GM10266 (cell line): ENCODE results near the gene BCL7A.

Experiments
- DNase-seq: peaks from one replicate; pipeline ENCODE4 v3.0.0; 2012; ENCODE audit errors: extremely low spot score
- TF ChIP-seq, protein P1 (sequence below): IDR thresholded peaks from 2 replicates; pipeline ENCODE4 v1.5.1; 2012; ENCODE audit warnings: mild to moderate bottlenecking, low read depth; ENCODE audit not compliant: control insufficient read depth, insufficient read depth; ENCODE audit errors: missing control alignments

Gene BCL7A

DNA sequence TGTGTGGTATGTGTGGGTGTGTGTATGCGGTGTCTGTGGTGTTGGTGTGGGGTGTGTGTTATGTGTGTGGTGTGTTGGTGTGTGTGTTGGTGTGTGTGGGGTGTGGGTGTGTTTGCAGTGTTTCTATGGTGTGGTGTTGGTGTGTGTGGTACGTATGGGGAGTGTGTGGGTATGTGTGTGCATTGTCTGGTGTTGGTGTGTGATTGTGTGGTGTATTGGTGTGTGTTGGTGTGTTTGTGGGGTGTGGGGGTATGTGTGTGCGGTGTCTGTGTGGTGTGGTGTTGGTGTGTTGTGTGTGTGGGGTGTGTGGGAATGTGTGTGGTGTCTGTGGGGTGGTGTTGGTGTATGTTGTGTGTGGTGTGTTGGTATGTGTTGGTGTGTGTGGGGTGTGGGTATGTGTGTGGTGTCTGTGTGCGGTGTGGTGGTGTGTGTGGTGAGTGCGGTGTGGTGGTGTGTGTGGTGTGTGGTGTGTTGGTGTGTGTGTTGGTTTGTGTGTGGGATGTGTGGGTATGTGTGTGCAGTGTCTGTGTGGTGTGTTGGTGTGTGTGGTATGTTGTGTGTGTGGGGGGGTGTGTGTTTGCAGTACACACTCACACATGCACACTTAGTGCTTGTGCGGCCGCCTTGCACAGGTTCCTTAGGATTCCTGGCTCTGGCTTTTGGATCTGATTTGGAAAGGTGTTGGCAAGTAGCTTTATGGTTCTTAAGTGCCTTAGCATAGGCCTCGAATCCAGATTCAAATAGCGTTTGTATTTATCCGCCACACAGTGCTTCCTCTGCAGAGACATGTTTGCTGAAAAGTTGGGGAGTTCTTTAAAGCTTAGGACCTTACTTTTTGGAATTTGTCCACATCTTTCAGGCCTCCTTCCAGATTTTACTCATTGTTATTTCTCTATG lies 73.3 kb downstream of the BCL7A start:
- DNase-seq = no peak
- TF ChIP-seq, protein P1, sequence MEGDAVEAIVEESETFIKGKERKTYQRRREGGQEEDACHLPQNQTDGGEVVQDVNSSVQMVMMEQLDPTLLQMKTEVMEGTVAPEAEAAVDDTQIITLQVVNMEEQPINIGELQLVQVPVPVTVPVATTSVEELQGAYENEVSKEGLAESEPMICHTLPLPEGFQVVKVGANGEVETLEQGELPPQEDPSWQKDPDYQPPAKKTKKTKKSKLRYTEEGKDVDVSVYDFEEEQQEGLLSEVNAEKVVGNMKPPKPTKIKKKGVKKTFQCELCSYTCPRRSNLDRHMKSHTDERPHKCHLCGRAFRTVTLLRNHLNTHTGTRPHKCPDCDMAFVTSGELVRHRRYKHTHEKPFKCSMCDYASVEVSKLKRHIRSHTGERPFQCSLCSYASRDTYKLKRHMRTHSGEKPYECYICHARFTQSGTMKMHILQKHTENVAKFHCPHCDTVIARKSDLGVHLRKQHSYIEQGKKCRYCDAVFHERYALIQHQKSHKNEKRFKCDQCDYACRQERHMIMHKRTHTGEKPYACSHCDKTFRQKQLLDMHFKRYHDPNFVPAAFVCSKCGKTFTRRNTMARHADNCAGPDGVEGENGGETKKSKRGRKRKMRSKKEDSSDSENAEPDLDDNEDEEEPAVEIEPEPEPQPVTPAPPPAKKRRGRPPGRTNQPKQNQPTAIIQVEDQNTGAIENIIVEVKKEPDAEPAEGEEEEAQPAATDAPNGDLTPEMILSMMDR = no peak

DNA sequence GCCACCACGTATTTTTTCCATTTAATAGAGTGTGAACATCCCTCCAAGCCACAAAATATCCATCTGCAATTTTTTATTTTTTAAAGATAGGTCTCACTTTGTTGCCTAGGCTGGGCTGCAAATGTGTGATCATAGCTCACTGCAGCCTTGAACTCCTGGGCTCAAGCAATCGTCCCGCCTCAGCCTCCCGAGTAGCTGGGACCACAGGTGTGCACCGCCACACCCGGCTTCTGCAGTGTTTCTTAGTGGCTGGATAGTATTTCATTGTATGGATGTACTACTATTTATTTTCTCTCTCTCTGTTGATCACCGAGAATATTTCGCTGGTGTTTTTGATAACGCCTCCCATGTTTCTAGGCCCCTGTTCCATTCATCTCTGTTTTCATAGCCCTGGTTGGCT lies 74.3 kb downstream of the BCL7A start:
- TF ChIP-seq, protein P1 = no peak
- DNase-seq = no peak

DNA sequence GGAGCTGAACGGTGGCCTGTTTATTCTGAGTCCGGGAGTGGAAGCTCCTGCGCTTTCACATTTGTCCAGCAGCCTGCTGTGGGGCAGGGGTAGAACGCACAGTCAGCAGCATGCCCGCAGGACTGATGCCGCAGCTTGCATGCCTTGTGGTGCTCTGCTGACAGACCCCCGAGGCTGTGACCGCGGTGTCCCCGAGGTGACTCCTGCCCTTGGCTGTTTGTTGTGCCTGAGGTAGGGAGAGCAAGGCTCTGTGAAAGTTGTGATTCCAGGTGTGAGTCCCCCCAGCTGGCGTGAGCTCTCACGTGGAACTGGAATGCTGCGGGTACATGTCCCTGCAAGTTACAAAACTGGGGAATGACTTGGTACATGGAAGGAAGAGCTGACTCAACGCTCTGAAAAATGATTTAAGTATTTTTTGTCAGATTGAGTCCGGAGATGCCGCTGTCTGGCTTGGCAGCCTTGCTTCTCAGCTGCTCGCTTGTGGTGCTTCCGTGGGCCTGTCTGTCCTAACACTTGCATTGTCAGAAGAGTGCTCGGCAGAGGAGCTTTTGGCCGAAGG lies 75.0 kb downstream of the BCL7A start:
- DNase-seq = no peak
- TF ChIP-seq, protein P1 = no peak

DNA sequence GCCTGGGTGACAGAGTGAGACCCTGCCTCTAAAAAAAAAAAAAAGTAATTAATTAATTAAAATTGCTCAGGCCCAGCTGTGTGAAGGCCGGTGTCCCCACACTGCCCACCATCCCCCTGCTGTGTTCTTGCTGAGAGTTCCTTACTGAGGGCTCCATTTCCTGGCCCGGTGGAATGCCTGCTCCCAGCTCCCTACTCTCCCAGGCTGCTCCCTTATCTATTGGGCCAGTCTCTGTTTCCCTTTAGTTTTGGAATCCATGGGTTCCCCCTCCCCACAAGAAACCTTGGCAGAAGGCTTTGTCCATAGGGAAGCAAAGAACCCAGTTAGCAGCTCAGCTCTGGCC lies 75.9 kb downstream of the BCL7A start:
- TF ChIP-seq, protein P1 = no peak

DNA sequence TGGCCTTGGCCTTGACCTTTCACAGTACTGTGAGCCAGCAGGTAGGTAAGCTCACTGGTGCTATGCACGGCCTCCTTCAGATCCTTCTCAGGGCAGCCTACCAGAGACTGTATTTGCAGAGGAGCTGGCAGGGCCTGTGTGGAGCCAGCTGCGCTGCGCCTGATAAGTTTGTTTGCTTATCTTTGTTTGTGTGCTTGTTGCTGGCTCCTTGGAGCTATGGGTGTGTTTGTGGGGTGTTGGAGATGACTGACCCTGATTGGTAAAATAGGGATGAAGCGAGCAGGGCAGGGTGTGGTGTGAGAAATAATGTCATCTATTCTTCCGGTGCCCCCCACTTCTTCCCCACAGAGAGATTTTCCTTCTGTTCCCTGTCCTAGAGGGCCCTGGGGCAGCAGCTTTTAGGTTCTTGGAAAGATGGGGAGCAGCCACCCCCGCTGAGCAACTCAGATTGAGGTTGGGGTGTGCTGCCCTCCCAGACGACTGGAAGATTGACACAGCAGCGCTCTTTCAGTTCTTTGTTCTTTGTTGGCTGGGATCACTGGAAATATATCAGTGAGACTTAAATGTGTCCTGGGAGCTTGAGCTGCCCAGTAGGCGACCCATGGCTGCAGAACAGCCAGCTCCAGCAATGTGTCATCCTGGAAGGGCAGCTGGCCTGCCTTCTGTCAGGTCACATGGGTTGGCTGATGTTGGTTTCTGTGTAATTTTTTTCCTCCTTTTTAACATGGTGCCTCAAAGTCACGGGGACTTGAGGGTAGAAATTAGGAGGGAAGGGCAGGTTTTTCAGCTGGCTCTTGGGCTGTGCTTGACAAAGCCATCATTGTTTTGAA lies 76.5 kb downstream of the BCL7A start:
- TF ChIP-seq, protein P1 = no peak
- DNase-seq = no peak

More for the DNA sequence above, 75.9 kb downstream of the BCL7A start:
- DNase-seq = no peak

DNA sequence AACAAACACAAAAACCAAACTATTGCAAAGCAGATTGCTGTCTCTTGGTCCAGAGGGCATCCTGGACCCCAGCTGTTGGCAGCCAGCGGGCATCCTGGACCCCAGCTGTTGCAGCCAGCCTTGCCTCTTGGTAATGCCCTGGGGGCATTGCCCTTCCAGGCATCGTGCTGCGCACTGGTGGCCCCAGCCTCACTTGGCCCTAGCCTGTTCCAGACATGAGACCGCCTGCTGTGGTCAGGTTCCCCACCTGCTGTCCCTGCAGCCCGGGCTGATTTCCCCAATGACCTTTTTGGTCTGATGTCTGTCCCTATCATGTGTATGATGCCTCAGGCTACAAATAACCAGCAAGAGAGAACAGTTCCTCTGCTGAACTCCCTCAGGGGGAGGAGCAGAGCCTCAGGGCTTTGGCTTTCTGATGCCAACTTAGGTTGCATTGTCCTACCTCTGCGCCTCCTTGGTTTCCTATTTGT lies 77.6 kb downstream of the BCL7A start:
- DNase-seq = no peak
- TF ChIP-seq, protein P1 = no peak
